GM12891 (cell line): ENCODE results near the gene C1RL.

Experiments
- PAX5 ChIP-seq: IDR thresholded peaks from 2 replicates; pipeline ENCODE4 v1.6.1; 2011; ENCODE audit warnings: low read length, moderate library complexity, mild to moderate bottlenecking; ENCODE audit not compliant: insufficient read depth, severe bottlenecking
- POLR2A ChIP-seq: IDR thresholded peaks from 2 replicates; pipeline ENCODE4 v1.6.1; 2011; ENCODE audit warnings: low read depth, low read length, control low read depth
- POLR2AphosphoS5 ChIP-seq: IDR thresholded peaks from 2 replicates; pipeline ENCODE4 v1.6.1; 2011; ENCODE audit warnings: low read depth, low read length, control low read depth
- POU2F2 ChIP-seq: IDR thresholded peaks from 2 replicates; pipeline ENCODE4 v1.6.1; 2011; ENCODE audit warnings: low read depth, mild to moderate bottlenecking, control low read depth, low read length, moderate library complexity
- SPI1 ChIP-seq: IDR thresholded peaks from 2 replicates; pipeline ENCODE4 v1.6.1; 2011; ENCODE audit warnings: low read depth, low read length, control low read depth
- TAF1 ChIP-seq: IDR thresholded peaks from 2 replicates; pipeline ENCODE4 v1.6.1; 2011; ENCODE audit warnings: low read depth, low read length, control low read depth

DNA sequence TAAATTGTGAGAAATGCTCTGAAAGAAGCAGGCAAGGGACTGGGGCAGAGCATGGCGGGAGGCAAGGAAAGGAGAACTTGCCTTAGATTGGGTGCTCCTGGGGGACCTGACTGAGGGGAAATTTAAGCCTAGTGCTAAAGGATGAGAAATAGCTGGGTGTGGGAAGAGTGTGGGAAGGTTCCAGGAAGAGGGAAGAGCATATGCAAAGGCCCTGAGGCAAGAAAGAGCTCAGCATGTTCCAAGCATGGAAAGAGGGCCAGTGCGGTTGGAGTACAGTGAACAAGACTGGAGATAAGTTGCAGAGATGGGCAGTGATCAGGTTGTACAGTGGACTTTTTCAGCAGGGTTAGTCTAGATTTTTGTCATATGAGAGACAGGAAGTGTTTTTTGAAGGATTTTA is 30.2 kb upstream of the C1RL start:
- no peak for TF ChIP-seq POLR2AphosphoS5
- TF ChIP-seq POLR2A, result no peak
- no peak for TF ChIP-seq TAF1
- TF ChIP-seq SPI1, result no peak
- no peak for TF ChIP-seq POU2F2
- no peak for TF ChIP-seq PAX5
